SK-N-MC (cell line): ENCODE data around the gene NUP214.

Source experiments
- EZH2 ChIP-seq: fragments of 200-600 bp; sonication (generic); IDR thresholded peaks from one replicate; pipeline ENCODE4 v1.6.1; 2017; ENCODE audit warnings: antibody characterized with exemption
- FOXP2 ChIP-seq: optimal IDR thresholded peaks from 2 replicates; pipeline ENCODE3; 2011; ENCODE audit warnings: mild to moderate bottlenecking, moderate library complexity; ENCODE audit not compliant: insufficient read depth; ENCODE audit errors: extremely low read length, control extremely low read depth
- POLR2AphosphoS5 ChIP-seq: IDR thresholded peaks from 2 replicates; pipeline ENCODE4 v1.6.1; 2012; ENCODE audit warnings: mild to moderate bottlenecking, low read depth, low read length, borderline replicate concordance

- no peak for TF ChIP-seq POLR2AphosphoS5
- TF ChIP-seq EZH2: no peak
- no peak for TF ChIP-seq FOXP2
These were observed 42.5 kb downstream of the NUP214 start for GRCh38 chr9:131167936-131168335.
